ENCODE data around the gene STRIP1.

The STRIP1 gene

GRCh38 chr1:110100335-110100734 is 65.9 kb downstream of the STRIP1 start:
- no peak for ATAC-seq
- TF ChIP-seq GLIS3 (CRISPR knock-in tag; IDR thresholded peaks at IDR 0.05), result no peak
- no peak for TF ChIP-seq TSHZ2 (CRISPR knock-in tag; IDR thresholded peaks at IDR 0.05)

- peak; percentile 16 for ATAC-seq
Observed at GRCh38 chr1:110102081-110102480, 67.7 kb downstream of the STRIP1 start.

More at GRCh38 chr1:110102081-110102480, 67.7 kb downstream of the STRIP1 start:
- TF ChIP-seq SNAI2 (CRISPR knock-in tag; IDR thresholded peaks at IDR 0.05) (no peak), RARB (CRISPR knock-in tag; IDR thresholded peaks at IDR 0.05) (no peak), BACH2 (CRISPR knock-in tag; IDR thresholded peaks at IDR 0.05; ENCODE audit: borderline replicate concordance) (no peak), TSHZ2 (CRISPR knock-in tag; IDR thresholded peaks at IDR 0.05) (no peak), TCF4 (CRISPR knock-in tag; IDR thresholded peaks at IDR 0.05; ENCODE audit: borderline replicate concordance) (no peak)
